ENCODE data around the gene F2RL3. TPM values are rescaled to one million over a fixed set of nuclear protein-coding genes. Genes with fewer than 3 reads are reported as not detected.

F2RL3 gene
- total and polyA plus RNA-seq, 2 of the 8 experiments (the other 6 are each of a cell fraction or from before 2014, with no cell fraction given): not detected

GRCh38 chr19:16919496-16919895, 30.7 kb downstream of the F2RL3 start (continued):
- TF ChIP-seq CHD7 (IDR thresholded peaks at IDR 0.05; ENCODE audit: insufficient replicate concordance, low read length): no peak
- TF ChIP-seq KDM4A (IDR thresholded peaks at IDR 0.05; ENCODE audit: low read depth, low read length, severe bottlenecking): no peak
- TF ChIP-seq SIN3A (conservative IDR thresholded peaks at IDR 0.05 in 1 of 2, IDR thresholded peaks at IDR 0.05 in 1 of 2; ENCODE audit: low read depth in 1 of 2, low read length in 2 of 2): no peak

Measured in H1 (cell line).